Esophagus squamous epithelium (tissue), 4 donors: ENCODE measurements around the gene SPATA31D1. TPM values are rescaled to one million over a fixed set of nuclear protein-coding genes. Genes with fewer than 3 reads are reported as not detected.

Source experiments
- total RNA-seq, 4 donors: library from RNA; depleted of rRNA; stranded (reverse); fragments of >200 nt; gene quantifications; one replicate each; pipeline ENCODE4 v1.1.0, GENCODE V29; 2016

The SPATA31D1 gene
- total RNA-seq, 4 donors from 2014 or later = not detected

Other genes with a start within 250 kb of the SPATA31D1 start
- not detected for gene SPATA31D4, start 60.3 kb upstream of the SPATA31D1 start, total RNA-seq
- not detected for gene SPATA31D3, start 45.3 kb upstream of the SPATA31D1 start, total RNA-seq